Ramos (cell line): ENCODE measurements around the gene ENPP1.

Experiments used
- in situ Hi-C: fragments of 300-500 bp; cut with MboI; formaldehyde crosslinking; loops from one replicate; pipeline ENCODE4 v1.14.3; 2022; ENCODE audit warnings: low sequenced_read_pairs; ENCODE audit not compliant: unreplicated experiment

Gene ENPP1

DNA sequence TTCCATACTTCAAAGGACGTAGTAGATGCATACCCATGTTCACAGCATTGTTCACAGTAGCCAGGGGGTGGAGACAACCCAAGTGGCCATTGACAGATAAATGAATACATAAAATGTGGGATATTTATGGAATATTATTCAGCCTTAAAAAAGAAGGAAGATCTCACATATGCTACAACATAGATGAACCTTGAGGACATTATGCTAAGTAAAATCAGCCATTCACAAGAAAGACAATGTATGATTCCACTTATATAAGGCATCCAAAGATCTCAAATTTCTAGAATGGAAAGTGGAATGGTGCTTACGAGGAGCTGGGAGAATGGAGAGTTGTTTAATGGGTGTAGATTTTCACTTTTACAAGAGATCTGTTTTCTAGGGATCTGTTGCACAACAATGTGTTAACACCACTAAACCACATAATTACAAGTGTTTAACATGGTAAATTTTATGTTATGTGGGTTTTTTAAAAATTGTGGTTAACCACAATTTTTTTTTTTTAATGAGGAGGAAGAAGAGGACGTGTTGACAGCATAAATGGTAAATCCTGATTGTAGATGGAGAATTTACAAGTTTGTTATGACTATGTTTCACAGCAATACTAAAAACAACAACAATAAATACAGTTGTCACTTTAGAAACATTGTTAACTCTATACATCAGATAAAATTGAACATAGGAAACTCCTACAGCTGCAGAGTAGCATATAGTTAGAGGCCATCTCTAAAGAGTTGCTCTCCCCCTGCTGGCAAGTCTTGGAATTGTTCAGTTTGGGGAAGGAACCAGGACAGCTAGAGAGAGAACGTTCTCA is 101.8 kb downstream of the ENPP1 start:
- in situ Hi-C loops, result loop anchor here (25.0 kb wide), 1 partner anchor 222 kb away; no protein-coding TSS in a partner anchor

DNA sequence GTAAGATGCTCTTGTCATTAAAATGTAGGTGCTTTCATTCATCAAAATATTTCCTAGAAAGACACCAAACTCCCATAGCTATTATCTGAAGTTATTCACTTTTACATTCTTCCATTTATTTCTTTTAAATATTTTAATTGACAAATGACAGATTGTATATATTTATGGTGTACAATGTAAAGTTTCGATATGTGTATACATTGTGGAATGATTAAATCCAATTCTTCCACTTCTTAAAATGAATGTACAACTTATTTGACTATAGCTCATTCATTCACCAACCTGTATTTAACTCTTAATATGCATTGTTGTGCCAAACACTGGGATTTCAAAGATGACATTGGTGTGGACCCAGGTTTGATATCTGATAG is 102.4 kb downstream of the ENPP1 start:
- in situ Hi-C loops, result loop anchor here (25.0 kb wide), 1 partner anchor 223 kb away; no protein-coding TSS in a partner anchor

DNA sequence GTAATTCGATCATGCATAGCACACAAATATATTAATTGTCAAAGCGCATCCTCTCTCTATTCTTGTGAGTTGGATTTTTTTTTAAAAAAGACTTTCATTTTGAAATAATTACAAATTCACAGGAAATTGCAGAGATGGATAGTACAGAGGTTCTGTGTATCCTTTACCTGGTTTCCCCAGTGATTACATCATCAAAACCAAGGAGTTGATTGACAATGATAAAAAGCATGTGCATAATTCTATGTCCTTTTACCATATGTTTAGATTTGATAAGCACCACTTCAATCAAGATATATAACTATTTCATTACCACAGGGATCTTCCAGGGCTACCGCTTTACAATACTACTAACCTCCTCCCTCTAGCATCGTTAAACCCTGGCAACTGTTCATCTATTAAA is 103.1 kb downstream of the ENPP1 start:
- in situ Hi-C loops, result loop anchor here (25.0 kb wide), 1 partner anchor 224 kb away; no protein-coding TSS in a partner anchor

DNA sequence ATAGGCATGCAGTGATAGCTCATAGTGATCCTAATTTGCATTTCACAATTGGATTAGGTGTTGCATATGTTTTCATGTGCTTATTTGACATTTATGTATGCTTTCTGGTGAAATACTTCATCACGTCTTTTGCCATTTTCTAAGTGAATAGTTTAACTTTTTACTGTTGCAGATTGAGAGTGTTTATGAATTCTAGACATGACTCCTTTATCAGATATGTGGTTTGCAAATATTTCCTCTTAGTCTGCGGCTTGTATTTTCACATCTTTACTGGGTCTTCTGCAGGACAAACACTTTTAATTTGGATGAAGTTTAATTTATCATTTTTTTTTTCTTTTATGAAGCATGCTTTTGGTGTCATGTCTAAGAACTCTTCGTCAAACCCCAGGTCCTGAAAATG is 104.1 kb downstream of the ENPP1 start:
- in situ Hi-C loops, result loop anchor here (25.0 kb wide), 1 partner anchor 225 kb away; no protein-coding TSS in a partner anchor

DNA sequence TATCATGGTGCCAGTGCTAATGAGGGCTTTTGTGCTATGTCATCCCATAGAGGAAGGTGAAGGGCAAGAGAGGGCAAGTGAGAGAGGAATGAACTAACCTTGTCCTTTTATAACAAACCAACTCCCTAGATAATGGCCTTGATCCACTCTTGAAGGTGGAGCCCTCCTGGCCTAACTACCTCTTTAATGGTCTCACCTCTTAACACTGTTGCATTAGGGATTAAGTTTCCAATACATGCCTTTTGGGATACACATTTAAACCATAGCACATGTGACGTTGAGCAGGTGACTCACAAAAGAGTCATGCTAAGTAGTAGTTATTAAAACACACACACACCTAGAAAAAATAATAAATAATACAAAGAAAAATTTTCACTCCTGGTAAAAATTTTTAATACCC is 106.4 kb downstream of the ENPP1 start:
- in situ Hi-C loops, result loop anchor here (25.0 kb wide), 1 partner anchor 227 kb away; no protein-coding TSS in a partner anchor

DNA sequence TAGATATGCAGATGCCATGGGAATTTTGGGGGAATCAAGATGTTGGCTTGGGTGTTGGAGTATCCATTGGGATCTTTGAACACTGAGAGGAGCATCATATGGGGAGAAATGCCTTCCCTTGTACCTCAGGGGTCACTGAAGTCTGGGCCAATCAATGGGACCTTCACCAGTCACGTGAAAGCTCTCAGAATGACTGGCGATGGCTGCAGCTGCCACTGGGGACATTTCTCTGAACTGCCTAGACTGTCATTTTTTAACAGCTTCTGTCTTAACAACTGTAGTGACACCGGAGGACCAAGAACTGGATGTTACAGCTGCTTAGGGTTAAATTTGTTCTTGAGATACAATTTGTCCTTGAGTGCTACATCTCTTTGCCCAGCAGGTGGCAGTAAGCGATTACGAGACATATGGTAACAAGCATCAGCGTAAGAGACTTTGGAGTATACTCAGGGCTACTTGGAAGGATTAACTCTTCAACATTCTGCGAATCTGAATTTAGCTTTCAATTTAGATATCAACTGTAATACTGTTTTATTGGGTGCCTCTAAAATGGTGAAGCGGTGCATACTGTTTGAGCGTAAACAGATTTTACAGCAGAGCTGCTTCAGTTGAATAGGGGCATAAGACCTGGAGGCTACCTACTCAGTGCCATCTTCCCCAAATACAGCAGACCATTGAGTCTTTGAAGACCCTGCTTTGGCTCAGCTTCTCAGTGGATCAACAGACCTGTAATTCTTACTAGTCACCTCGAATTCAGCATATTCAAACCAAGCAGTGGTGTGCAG is 107.3 kb downstream of the ENPP1 start:
- in situ Hi-C loops, result loop anchor here (5.0 to 25.0 kb wide), 2 partner anchors 228 to 382 kb away; no protein-coding TSS in a partner anchor

DNA sequence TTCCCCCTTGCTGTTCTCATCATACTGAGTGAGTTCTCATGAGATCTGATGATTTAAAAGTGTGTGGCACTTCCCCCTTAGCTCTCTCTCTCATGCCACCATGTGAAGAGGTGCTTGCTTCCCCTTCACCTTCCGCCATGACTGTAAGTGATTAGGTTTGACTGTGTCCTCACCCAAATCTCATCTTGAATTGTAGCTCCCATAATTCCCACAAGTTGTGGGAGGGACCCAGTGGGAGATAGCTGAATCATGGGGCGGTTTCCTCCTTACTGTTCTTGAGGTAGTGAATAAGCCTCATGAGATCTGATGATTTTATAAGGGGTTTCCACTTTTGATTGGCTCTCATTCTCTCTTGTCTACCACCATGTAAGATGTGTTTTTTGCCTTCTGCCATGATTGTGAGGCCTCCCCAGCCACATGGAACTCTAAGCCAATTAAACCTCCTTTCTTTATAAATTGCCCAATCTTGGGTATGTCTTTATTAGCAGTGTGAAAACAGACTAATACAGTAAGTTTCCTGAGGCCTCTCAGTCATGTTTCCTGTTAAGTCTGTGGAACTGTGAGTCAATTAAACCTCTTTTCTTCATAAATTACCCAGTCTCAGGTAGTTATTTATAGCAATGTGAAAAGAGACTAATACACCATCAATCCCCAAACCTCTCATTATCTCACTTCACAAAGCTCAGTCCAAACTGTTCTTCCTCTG is 108.4 kb downstream of the ENPP1 start:
- in situ Hi-C loops, result loop anchor here (5.0 to 25.0 kb wide), 2 partner anchors 229 to 381 kb away; no protein-coding TSS in a partner anchor

DNA sequence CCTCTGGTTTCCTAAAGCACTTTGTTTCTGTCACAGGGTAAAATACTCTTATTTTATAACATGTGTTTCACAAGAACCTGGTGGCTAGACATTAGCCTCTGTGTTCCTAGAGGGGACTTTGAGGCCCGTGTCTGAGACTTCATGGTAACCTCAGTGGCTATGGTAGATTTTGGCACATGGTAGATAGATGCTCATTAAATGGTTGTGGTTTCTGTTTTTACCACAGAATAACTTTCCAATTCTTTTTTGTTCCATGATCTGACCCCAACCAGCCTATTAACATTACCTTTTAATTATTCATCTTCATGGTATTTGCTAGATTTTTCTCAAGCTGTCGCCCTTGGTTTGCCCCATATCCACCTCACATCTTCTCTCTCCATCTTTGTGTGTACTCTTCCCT is 109.0 kb downstream of the ENPP1 start:
- in situ Hi-C loops, result loop anchor here (5.0 to 25.0 kb wide), 2 partner anchors 230 to 380 kb away; no protein-coding TSS in a partner anchor

DNA sequence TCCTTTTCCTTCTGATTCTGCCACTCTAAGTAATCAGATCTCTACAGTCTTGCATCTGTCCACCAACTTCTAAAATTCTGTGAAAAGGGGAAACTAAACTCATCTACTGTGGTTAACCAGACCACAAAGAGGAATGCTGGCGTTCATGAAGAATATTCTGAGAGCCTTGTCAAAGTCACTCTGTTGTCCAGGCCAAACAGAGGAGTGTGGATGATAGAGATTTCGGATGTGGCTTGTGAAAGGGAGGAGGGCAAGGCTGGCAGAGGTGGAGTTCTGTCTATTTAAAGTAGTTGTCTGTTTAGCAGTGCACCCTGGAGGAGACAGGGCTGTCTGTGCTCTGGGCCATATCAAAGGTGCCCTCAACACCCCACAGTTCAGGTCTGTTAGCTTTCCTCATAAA is 109.5 kb downstream of the ENPP1 start:
- in situ Hi-C loops, result loop anchor here (5.0 to 25.0 kb wide), 2 partner anchors 230 to 380 kb away; no protein-coding TSS in a partner anchor

DNA sequence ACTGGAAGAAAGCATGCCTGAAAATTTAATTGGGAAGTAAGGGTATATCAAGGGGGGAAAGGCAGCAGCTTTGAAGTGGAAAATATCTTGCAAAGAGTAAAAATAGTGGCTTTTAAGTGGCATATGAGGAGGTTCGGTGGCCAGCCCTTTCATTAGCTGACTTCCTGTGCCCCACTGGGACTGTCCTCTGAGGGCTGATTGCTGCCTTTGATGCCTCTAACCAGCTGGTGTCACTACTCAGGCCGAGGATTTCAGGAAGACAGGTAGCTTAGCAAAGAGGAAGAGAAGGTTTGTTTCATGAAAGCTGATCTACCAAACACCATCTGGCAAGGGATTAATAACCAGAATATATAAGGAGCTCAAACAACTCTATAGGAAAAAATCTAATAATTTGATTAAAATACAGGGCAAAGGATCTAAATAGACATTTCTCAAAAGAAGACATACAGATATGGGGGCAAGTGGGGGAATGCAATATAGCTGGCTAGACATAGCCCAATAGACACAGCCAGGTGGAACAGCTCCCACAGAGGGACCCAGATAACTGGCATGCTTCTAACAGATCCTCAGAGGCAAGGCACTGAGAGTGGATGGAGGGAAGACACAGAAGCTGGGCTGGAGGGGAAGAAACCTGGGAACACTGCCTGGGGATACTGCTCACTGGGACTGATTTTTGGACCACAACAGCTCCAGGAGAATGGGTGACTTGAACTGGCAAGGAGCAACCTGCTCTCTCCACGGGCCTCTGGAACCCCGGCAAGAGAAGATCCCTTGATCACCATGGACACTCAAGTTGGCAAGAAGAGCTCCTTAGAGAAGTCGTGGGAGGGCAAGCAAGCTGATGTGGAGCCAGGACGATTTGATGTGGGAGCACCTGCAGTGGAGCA is 110.2 kb downstream of the ENPP1 start:
- in situ Hi-C loops, result loop anchor here (5.0 to 25.0 kb wide), 2 partner anchors 231 to 379 kb away; no protein-coding TSS in a partner anchor

DNA sequence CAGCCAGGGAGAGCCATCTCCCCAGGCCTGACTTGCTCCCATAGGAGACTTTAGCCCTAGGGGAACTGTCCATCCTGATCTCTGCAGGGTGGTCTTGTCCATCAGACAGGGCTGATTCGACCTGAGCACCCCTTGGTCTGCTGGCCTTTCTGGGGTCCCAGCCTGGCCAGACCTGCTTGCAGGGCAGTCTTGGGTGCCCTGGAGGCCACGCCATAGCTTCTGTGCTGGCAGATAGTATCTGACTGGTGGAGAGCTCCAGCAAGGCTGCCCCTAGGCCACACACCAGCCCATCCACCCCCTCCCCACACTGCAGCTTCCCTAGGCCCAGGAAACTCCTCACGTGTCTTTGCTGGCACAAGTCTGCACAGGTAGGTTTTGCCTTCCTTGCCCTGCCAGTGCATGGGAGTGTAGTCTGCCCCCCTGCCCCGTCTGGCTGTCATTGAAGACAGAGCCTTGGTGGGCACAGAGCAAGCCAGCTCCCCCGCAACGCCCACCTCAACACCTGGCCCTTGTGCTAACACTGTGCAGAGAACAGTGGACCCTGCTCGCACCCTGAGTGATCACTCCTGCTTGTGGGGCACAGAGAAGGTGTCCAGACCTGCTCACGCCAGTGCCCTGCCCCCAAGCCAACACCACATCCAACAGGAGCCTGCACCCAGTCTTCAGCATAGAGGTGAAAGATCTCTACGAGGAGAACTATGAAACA is 111.0 kb downstream of the ENPP1 start:
- in situ Hi-C loops, result loop anchor here (5.0 to 25.0 kb wide), 2 partner anchors 232 to 378 kb away; no protein-coding TSS in a partner anchor

DNA sequence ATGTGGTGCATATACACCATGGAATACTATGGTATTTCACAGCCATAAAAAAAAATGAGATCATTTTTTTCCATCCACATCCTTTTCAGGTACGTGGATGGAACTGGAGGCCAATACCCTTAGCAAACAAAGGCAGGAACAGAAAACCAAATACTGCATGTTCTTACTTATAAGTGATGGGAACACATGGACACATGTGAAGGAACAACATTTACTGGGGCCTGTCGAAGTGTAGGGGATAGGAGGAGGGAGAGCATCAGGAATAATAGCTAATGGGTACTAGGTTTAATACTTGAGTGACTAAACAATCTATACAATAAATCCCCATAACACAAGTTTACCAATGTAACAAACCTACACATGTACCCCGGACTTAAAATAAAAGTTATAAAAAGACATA is 112.8 kb downstream of the ENPP1 start:
- in situ Hi-C loops, result loop anchor here (25.0 kb wide), 1 partner anchor 233 kb away; no protein-coding TSS in a partner anchor

DNA sequence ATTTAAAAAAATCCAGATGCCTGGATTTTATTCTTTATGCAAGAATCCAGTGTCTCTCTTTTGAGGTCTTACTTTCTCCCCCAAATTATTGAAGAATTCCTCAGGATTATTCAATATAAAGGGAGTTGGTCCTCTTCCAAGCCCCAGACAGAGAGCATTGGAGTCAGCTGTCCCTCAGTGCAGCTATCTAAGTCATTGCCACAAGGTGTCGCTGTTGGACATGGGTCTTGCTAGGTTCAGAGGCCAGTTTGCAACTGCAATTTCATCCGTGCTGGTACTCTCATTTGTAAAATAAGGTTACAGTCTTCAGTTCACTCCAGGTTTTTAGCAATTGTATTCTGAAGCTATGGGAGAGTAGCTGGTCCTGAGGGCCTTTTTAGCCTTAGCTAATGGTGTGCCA is 115.5 kb downstream of the ENPP1 start:
- in situ Hi-C loops, result loop anchor here (25.0 kb wide), 1 partner anchor 236 kb away; no protein-coding TSS in a partner anchor

DNA sequence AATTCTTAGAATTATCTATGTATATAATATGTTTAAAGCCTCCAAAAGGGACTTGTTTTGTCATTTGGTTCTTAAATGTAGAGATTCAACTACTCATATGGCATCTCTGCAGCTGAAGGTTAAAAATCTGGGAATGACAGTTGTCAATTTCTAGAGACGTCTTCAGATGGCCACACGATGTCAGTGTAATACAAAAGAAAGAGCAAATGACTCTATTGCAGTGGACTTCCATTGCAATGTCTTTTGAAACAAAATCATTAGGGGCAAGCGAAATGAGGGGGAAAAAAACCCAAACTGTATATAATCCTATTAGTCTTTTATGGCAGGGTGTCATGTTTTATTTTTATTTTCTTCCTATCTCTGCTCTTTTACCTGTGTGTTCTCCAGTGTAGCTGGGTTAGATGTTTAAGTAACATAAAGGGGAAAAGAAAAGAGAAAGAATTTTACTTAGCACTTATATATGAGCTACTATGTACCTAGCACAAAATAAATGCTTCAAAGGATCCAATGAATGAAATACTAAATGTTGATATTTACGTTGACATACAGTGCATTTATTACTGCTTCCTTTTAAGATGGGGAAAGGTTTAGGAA is 117.2 kb downstream of the ENPP1 start:
- in situ Hi-C loops, result loop anchor here (25.0 kb wide), 1 partner anchor 238 kb away; no protein-coding TSS in a partner anchor

DNA sequence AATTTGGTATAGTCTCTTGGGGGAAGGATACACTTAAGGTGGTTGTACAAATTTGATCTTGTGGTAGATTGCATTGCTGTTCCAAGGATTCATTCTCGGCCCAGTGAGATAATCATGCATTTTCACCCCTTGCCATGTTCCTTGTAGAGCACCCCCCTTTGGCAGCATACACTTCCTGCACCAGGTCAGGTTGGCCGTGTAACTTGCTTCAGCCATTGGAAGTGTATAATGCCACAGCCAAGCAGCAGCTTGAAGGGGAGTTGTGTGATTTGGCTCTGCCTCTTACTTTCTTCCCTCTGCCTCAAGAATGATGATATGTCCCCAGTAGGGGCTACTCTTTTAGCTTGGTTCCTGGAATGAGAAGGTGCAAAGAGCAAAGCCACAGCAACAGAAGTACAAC is 121.4 kb downstream of the ENPP1 start:
- in situ Hi-C loops, result no loop called here

DNA sequence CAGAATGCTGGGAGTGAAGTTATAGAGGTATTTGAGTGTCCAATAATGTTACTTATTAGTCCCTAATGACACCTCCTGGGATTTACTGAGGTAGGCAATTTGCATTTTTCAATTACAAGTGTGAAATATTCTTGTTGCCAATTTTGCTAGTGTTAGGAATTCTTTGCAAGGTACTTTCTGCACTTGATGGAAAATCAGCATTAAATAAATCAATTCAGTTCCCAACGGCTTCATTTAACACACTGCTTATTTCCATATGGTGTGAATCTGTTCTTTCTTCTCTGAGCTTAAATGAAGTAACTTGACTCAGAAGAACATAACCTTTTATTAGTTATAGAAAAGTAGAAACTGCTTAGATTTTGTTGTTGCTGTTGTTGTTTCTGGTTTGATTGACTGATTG is 122.2 kb downstream of the ENPP1 start:
- in situ Hi-C loops, result no loop called here

DNA sequence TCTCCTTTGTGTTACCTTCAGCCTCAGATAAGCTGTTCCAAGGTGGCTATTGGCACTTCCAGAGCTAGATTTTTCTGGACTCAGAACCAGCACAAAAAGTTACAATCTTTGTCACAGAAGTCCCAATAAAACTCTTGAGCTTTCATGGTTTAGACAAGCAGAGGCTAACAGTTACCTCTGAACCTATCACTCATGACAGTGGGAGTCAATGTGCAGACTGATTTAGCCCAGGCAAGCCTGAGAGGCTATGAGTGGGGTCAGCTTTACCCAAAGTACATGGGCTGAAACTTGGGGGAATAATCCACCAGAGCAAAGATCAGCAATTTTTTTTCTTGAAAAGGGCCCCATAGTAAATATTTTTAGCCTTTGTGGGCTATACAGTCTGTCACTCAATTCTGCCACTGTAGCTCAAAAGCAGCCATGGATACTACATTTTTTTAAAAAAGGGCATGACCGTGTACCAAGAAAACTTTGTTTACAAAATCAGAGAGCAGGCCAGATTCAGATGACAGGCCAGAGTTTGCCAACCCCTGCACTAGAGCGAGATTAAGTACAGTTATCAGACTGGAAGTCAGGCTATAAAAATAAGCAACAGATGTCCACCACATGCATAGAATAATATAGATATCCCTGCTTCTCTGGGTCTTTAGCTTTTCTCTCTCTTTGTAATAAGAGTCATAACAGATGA is 123.4 kb downstream of the ENPP1 start:
- in situ Hi-C loops, result no loop called here
